ENCODE data around the gene AMHR2. TPM values are rescaled to one million over a fixed set of nuclear protein-coding genes. Genes with fewer than 3 reads are reported as not detected.
A peak's percentile ranks its signal among the peaks of the same experiment; 100 is the strongest.

AMHR2 gene
- total RNA-seq, 1 donor from 2014 or later: not detected

DNA sequence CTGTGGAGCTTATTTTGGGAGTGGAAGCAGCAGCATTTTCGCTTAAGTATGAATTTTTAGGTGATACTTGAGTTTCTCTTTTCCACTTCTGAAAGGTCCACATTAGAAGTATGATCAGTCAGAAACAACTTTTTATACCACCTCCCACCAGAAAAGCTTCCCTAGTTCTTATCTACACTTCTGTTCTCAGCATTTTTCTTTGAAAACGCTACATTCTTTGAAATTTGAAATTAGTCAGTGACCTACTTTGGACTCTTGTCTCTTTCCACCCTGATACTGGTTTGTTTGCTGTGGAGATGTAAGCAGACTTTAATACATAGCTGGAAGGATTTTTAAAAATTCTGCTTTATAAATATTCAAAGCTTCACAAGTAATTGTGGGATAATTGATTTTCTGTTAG, 50.4 kb downstream of the AMHR2 start:
- Histone ChIP-seq H3K9me3 (ENCODE audit: control insufficient read depth in 3 of 3, low read length in 3 of 3) (no peaks in the 10 kb centered on the region), H3K4me3 (ENCODE audit: low read length in 3 of 3) (no peak overlapping the region), H3K27me3 (ENCODE audit: control insufficient read depth in 3 of 3, insufficient read depth in 3 of 3, low read length in 3 of 3) (no peaks in the 10 kb centered on the region), H3K27ac (ENCODE audit: low read depth, low read length) (peak overlapping the region; percentile 8), H3K36me3 (ENCODE audit: control insufficient read depth in 3 of 3, insufficient read depth in 3 of 3, low read length in 3 of 3) (peaks cover 53 to 82% (median 74%) of the 10 kb centered on the region in 3 donors), H3K4me1 (ENCODE audit: control insufficient read depth in 3 of 3, insufficient read depth in 3 of 3, low read length in 3 of 3) (peaks cover 50 to 67% (median 56%) of the 10 kb centered on the region in 3 donors), H3K9ac (ENCODE audit: low read depth in 1 of 3, low read length in 3 of 3) (no peak overlapping the region)

DNA sequence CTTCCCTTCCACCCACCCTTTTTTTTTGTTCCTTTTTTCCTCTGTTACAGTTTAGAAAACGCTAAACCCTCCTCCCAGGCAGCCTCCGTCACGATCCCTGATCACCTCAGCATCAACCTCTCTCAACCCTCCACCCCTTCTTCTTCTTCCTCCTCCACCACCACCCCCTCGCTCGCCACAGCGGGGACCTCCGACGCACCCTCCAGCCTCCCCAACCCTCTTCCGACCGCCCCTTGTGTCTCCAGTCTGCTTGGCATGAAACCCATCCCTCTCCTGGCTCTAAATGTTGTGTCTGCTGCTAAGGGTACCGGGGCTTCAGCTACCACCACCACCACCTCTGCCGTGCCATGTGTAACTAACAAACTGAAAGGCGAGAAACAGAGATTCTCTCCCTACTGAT, 51.2 kb downstream of the AMHR2 start:
- Histone ChIP-seq H3K4me3 (ENCODE audit: low read length in 3 of 3) (no peak overlapping the region), H3K27ac (ENCODE audit: low read depth, low read length) (peak overlapping the region; percentile 8), H3K9ac (ENCODE audit: low read depth in 1 of 3, low read length in 3 of 3) (peak overlapping the region in 1 of 3 donors; percentile 33), H3K27me3 (ENCODE audit: control insufficient read depth in 3 of 3, insufficient read depth in 3 of 3, low read length in 3 of 3) (no peaks in the 10 kb centered on the region), H3K9me3 (ENCODE audit: control insufficient read depth in 3 of 3, low read length in 3 of 3) (no peaks in the 10 kb centered on the region), H3K36me3 (ENCODE audit: control insufficient read depth in 3 of 3, insufficient read depth in 3 of 3, low read length in 3 of 3) (peaks cover 50 to 82% (median 75%) of the 10 kb centered on the region in 3 donors), H3K4me1 (ENCODE audit: control insufficient read depth in 3 of 3, insufficient read depth in 3 of 3, low read length in 3 of 3) (peaks cover 47 to 67% (median 58%) of the 10 kb centered on the region in 3 donors)

DNA sequence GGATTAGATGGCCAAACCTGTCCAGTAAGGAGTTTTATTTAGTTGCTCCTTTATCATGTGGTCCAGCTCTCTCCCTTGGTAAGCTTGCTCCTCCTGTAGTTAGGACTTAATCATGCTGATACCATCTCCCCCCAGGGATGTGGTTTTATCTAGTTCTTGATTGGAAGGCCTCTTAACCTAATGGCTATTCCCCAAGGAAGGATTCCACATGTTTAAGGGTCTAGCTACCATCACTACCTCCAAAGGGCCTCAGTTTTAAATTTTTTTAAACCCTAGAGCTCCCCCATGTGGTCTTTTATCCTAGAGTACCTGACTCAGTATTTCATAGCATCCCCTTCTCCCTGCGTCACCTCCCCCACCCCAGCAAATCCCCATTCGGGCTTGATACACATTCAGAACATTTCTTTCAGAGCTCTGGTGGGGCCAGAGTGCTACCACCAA, 53.1 kb downstream of the AMHR2 start:
- no peaks in the 10 kb centered on the region for H3K9me3 ChIP-seq (ENCODE audit: control insufficient read depth in 3 of 3, low read length in 3 of 3)
- peaks cover 41 to 62% (median 53%) of the 10 kb centered on the region in 3 donors for H3K4me1 ChIP-seq (ENCODE audit: control insufficient read depth in 3 of 3, insufficient read depth in 3 of 3, low read length in 3 of 3)
- peaks cover 50 to 79% (median 72%) of the 10 kb centered on the region in 3 donors for H3K36me3 ChIP-seq (ENCODE audit: control insufficient read depth in 3 of 3, insufficient read depth in 3 of 3, low read length in 3 of 3)
- H3K27me3 ChIP-seq (ENCODE audit: control insufficient read depth in 3 of 3, insufficient read depth in 3 of 3, low read length in 3 of 3): no peaks in the 10 kb centered on the region
- no peak overlapping the region for H3K4me3 ChIP-seq (ENCODE audit: low read length in 3 of 3)
- no peak overlapping the region for H3K9ac ChIP-seq (ENCODE audit: low read depth in 1 of 3, low read length in 3 of 3)
- H3K27ac ChIP-seq (ENCODE audit: low read depth, low read length): no peak overlapping the region

DNA sequence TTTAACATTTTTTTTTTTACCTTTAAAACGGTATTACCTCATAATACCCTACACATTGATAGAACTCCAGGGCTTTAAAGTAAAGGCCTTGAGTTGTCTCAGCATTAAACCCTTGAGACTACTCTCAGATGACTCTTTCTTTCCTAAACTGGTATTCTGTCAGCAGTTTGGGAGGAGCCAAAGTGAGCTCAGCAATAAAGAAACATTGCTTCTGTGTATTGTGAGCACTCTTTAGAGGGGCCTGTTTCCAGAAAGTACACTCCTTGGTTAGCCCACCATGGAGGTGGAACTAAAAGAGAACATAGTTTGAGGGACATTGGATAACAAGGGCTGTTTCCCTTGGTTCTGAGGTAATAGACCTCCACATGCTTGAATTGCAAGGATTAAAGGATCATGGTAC, 55.2 kb downstream of the AMHR2 start:
- Histone ChIP-seq H3K9ac (ENCODE audit: low read depth in 1 of 3, low read length in 3 of 3) (no peak overlapping the region), H3K9me3 (ENCODE audit: control insufficient read depth in 3 of 3, low read length in 3 of 3) (no peaks in the 10 kb centered on the region), H3K4me3 (ENCODE audit: low read length in 3 of 3) (no peak overlapping the region), H3K27ac (ENCODE audit: low read depth, low read length) (peak overlapping the region; percentile 26), H3K36me3 (ENCODE audit: control insufficient read depth in 3 of 3, insufficient read depth in 3 of 3, low read length in 3 of 3) (peaks cover 53 to 81% (median 79%) of the 10 kb centered on the region in 3 donors), H3K4me1 (ENCODE audit: control insufficient read depth in 3 of 3, insufficient read depth in 3 of 3, low read length in 3 of 3) (peaks cover 38 to 50% (median 41%) of the 10 kb centered on the region in 3 donors), H3K27me3 (ENCODE audit: control insufficient read depth in 3 of 3, insufficient read depth in 3 of 3, low read length in 3 of 3) (no peaks in the 10 kb centered on the region)

DNA sequence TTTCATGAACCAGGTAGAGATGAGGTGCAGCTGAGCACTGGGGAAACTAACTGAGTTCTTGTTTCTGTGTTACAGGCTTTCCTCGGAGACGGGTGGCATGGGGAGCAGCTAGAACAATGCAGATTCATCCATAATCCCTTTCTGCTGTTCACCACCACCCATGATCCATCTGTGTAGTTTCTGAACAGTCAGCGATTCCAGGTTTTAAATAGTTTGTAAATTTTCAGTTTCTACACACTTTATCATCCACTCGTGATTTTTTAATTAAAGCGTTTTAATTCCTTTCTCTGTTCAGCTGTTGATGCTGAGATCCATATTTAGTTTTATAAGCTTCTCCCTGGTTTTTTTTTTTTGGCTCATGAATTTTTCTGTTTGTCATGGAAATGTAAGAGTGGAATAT, 55.7 kb downstream of the AMHR2 start:
- H3K4me3 ChIP-seq (ENCODE audit: low read length in 3 of 3): no peak overlapping the region
- no peak overlapping the region for H3K9ac ChIP-seq (ENCODE audit: low read depth in 1 of 3, low read length in 3 of 3)
- H3K9me3 ChIP-seq (ENCODE audit: control insufficient read depth in 3 of 3, low read length in 3 of 3): no peaks in the 10 kb centered on the region
- peak overlapping the region; percentile 26 for H3K27ac ChIP-seq (ENCODE audit: low read depth, low read length)
- peaks cover 53 to 79% (median 75%) of the 10 kb centered on the region in 3 donors for H3K36me3 ChIP-seq (ENCODE audit: control insufficient read depth in 3 of 3, insufficient read depth in 3 of 3, low read length in 3 of 3)
- no peaks in the 10 kb centered on the region for H3K27me3 ChIP-seq (ENCODE audit: control insufficient read depth in 3 of 3, insufficient read depth in 3 of 3, low read length in 3 of 3)
- H3K4me1 ChIP-seq (ENCODE audit: control insufficient read depth in 3 of 3, insufficient read depth in 3 of 3, low read length in 3 of 3): peaks cover 36 to 47% (median 41%) of the 10 kb centered on the region in 3 donors

DNA sequence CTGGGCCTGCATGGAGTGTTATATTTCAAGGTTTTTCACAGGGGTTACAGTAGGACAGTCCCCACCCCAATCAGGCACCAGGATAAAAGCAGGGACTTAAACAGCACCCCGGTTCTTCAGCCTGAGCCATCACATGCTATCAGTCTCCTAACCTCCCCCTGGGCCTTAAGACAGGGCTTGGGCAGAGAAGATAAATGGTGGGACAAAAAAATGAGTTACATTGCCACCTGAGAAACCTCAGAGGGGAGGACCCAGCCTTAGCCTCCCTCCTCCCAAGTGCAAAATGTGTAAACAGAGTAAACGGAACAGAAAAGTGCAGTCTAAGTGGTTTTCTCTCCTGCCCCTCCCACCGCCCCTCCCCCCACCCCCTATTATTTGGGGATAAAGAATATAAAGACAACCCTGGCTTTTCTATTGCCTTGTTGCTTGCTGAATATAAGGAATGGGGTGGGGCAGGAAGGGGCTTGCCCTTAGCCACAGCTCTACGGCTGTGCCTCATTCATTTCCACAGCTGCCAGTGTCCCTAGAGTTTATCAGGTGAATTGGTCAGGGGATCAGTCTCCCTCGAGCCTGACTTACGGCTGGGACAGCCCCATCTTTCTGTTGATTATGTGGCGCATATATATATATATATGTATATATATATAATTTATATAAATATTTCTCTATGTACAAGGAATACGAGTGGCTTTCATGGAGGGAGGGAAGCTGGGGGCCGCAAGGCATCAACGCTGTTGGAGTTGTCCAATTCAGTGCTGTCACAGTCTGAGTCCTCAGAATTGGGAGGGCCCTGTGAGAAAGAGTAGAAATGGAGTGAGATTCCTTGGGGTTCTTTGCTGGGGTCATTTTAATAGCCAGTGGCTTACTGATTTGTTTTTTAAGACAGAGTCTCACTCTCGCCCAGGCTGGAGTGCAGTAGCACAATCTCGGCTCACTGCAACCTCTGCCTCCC, 57.1 kb downstream of the AMHR2 start:
- no peaks in the 10 kb centered on the region for H3K9me3 ChIP-seq (ENCODE audit: control insufficient read depth in 3 of 3, low read length in 3 of 3)
- H3K27me3 ChIP-seq (ENCODE audit: control insufficient read depth in 3 of 3, insufficient read depth in 3 of 3, low read length in 3 of 3): no peaks in the 10 kb centered on the region
- H3K36me3 ChIP-seq (ENCODE audit: control insufficient read depth in 3 of 3, insufficient read depth in 3 of 3, low read length in 3 of 3): peaks cover 50 to 74% (median 69%) of the 10 kb centered on the region in 3 donors
- peaks cover 23 to 37% (median 27%) of the 10 kb centered on the region in 3 donors for H3K4me1 ChIP-seq (ENCODE audit: control insufficient read depth in 3 of 3, insufficient read depth in 3 of 3, low read length in 3 of 3)
- H3K27ac ChIP-seq (ENCODE audit: low read depth, low read length): no peak overlapping the region
- H3K9ac ChIP-seq (ENCODE audit: low read depth in 1 of 3, low read length in 3 of 3): no peak overlapping the region
- no peak overlapping the region for H3K4me3 ChIP-seq (ENCODE audit: low read length in 3 of 3)

Other genes with a start within 250 kb of the AMHR2 start
- gene ZNF740, start 243.1 kb upstream of the AMHR2 start, total RNA-seq: 16.7 TPM
- 16.7 TPM for gene CSAD, start 242.9 kb upstream of the AMHR2 start, total RNA-seq
- gene ITGB7, start 216.6 kb upstream of the AMHR2 start, total RNA-seq: 1.6 TPM
- 12.5 TPM for gene RARG, start 191.6 kb upstream of the AMHR2 start, total RNA-seq
- 2.6 TPM for gene ESPL1, start 155.6 kb upstream of the AMHR2 start, total RNA-seq
- 686 TPM for gene PFDN5, start 128.3 kb upstream of the AMHR2 start, total RNA-seq
- gene MYG1, start 124.2 kb upstream of the AMHR2 start, total RNA-seq: 50.1 TPM
- 35.5 TPM for gene AAAS, start 102.2 kb upstream of the AMHR2 start, total RNA-seq
- gene SP7, start 87.5 kb upstream of the AMHR2 start, total RNA-seq: not detected
- gene SP1, start 43.7 kb upstream of the AMHR2 start, total RNA-seq: 30.3 TPM
- 15.7 TPM for gene PRR13, start 17.9 kb downstream of the AMHR2 start, total RNA-seq
- gene PCBP2, start 28.2 kb downstream of the AMHR2 start, total RNA-seq: 281 TPM
- gene MAP3K12, start 75.6 kb downstream of the AMHR2 start, total RNA-seq: 4.7 TPM
- gene TARBP2, start 77.4 kb downstream of the AMHR2 start, total RNA-seq: 29.7 TPM
- not detected for gene NPFF, start 83.6 kb downstream of the AMHR2 start, total RNA-seq
- 26.6 TPM for gene ATF7, start 202.5 kb downstream of the AMHR2 start, total RNA-seq